ENCODE measurements around the gene BATF.

Gene BATF

GRCh38 chr14:75595226-75595625, 73.0 kb downstream of the BATF start:
- no peaks in the 10 kb centered on the region for H3K4me1 Mint-ChIP-seq
- no peak for TF ChIP-seq CTCF (IDR thresholded peaks at IDR 0.05; ENCODE audit: unreplicated experiment in 3 of 3)
- H3K9me3 Mint-ChIP-seq: peaks cover 14% of the 10 kb centered on the region
- H3K27ac Mint-ChIP-seq: no peak overlapping the region
- no peak overlapping the region for H3K4me3 Mint-ChIP-seq
- no peaks in the 10 kb centered on the region for H3K27me3 Mint-ChIP-seq (ENCODE audit: low read depth)
- H3K36me3 Mint-ChIP-seq (ENCODE audit: low read depth): peaks cover 12% of the 10 kb centered on the region

Data from nephron (organoid).